ENCODE results near the gene SFPQ.
"Not testable (repeated sequence)": the region's sequence is repeated elsewhere in the genome, so short reads cannot be mapped to it uniquely, and the experiment has no call there.

SFPQ gene

GRCh38 chr1:35188578-35189392 lies 4.2 kb downstream of the SFPQ start:
- DNase-seq (ENCODE audit: low spot score) = no peak

DNA sequence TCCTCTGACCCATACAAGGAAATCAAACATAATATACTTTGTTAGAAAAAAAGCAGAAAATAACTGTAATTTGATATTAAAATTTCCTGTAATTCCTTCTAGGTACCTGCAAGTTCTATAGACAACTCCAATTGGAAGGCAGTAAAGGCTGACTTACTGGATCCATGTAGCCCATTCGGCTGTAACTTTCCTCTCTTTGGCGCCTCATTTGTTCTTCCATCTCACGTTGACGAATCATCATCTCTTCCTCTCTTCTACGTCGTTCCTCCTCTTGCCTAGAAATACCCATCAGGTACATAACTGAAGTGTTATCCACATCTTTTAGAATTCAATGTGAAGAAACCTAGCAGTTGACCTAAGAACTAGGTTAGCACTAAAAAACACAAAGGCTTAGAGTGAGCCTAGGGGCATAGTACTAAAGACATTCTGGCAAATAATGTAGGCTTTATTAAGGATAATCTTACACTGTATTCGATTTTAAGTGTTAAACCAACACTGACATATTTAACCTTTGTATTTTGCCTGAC lies 5.1 kb downstream of the SFPQ start:
- no peak for DNase-seq (ENCODE audit: low spot score)

DNA sequence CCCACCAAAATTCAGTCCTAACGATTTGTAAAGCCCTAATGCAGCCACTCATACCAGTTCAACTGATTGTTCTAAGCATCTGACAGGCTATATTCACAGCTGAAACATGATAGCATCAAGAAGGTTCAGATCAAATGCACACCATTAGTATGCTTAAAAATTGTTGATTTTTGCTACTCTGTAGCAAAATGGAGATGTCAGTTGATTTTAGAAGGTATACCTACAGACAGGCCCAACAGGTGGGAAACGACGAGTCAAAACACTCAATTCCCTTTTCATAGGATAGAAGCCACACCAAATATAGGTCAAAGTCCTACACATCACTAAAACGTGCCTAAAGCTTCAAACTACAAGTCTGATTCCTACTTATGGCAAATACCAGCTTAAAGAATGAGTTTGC lies 6.7 kb downstream of the SFPQ start:
- DNase-seq (ENCODE audit: low spot score) = no peak

DNA sequence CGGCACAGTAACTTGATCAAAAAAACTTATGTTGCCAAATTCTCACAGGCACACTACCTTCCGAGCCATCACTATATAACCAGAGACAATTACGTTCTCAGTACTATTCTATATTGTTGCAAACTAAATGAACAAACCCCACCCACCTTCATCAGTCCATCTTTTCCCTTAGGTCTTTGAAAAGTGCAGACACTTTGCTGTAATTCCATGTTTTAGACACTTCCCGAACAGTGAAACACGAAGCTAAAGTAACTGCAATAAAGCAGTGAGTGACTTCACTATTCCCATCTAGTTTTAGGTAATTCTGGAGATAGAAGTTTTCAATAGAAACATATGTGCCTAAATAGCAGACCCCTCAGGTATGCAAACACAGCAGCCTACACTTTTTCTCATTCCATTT lies 7.7 kb downstream of the SFPQ start:
- no peak for DNase-seq (ENCODE audit: low spot score)

GRCh38 chr1:35184495-35185199 lies 8.3 kb downstream of the SFPQ start:
- DNase-seq (ENCODE audit: low spot score) = no peak

- no peak for DNase-seq (ENCODE audit: low spot score)
Observed at GRCh38 chr1:35181790-35182455, 11.0 kb downstream of the SFPQ start.

DNA sequence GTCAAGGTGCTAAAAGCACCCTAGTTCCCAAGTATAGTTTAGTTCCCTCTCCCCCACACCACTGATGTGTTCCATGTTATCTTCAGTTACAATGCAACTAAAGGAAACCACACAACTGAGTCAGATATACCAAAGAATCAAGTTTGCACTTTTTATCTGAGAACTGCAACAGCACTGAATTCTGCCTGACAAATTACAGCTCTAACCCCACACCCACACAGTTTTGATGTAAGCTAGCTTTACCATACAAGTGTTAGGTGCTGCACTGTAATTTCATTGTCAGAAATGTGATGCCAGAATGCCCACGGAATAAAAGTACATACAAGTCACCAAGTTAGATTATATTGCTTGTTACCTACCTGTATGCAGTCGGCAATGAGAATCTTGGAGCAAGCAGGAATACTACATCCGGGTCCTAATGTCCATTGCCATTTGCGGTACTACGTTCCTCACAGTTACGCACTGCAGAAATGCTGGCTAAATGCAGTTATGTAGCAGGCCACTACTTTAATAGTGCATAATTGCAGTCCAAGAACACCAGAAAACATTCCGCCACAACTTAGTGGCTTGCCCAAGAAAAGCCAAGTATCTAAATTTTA lies 12.1 kb downstream of the SFPQ start:
- no peak for DNase-seq (ENCODE audit: low spot score)

DNA sequence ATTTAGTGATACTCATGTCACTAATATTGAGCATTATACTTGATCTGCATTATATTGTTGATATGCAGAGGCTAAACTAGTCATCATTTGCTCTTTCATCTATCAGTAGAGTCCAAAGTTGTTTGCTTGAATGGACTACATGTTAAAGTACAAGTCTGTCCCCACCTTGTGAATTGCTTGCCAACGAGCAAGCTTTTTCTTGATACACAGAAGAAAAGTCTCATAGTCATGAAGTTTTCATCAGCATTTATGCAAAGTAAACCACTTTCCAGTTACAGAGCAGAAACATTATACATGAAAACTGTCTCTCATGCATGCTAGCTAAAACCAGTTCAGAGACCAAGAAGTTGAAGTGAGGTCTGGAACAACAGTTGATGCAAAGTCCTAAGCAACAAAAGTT lies 13.0 kb downstream of the SFPQ start:
- DNase-seq (ENCODE audit: low spot score) = no peak

GRCh38 chr1:35178874-35179380 lies 14.0 kb downstream of the SFPQ start:
- no peak for DNase-seq (ENCODE audit: low spot score)

DNA sequence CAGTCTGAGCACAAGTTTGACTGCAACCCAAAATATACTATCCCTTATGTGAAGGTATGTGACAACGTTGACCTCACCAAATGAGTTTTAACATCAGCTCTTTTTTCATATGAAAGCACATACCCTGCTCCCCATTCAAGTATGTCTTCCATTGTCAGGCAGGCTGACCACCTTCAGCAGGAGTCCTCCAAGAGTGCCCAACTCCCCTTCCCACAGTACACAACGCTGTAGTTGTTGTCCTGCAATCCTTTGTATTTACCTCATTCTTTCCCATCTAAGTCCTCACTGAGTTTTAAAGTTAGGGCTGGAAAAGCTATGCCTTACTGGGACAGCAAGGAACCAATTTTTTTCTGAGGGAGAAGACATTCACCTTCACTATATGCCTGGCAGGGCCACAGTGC lies 14.7 kb downstream of the SFPQ start:
- DNase-seq (ENCODE audit: low spot score) = no peak

- no peak for DNase-seq (ENCODE audit: low spot score)
Observed at GRCh38 chr1:35177237-35177786, 15.6 kb downstream of the SFPQ start.

DNA sequence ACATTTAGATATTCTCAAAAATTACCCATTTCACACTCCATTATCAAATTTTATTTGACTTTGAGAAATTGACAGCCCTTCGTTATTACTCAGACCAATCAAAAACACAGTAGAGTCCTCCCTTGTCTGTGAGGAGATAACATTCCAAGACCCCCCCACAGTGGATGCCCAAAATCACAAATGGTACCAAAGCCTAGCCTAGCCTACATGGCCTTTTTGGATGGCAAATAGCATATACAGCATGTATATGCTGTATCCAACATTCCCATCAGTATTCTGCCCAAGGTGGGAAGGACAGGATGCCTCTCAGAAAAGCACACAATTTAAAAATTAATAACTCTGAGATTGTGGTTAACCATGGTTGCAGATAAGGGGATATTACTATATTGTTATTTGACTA lies 17.3 kb downstream of the SFPQ start:
- DNase-seq (ENCODE audit: low spot score) = no peak

DNA sequence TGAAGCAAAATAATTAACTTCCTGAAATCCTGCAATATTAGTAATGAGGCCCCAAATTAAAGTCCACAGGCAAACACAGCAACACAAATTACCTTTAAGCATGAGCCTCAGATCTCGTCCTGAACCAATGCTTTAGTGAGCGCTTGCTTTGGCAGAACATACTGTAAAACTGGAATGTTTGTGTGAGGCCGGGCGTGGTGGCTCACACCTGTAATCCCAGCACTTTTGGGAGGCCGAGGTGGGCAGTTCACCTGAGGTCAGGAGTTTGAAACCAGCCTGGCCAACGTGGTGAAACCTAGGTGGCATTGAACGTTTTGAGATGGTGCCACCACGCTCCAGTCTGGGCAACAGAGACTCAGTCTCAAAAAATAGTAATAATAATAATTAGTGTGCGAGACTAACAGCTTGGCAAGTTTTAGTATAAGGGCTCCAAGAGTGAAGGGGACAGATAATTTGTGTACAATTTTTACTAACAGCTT lies 17.8 kb downstream of the SFPQ start:
- DNase-seq (ENCODE audit: low spot score) = no peak

DNA sequence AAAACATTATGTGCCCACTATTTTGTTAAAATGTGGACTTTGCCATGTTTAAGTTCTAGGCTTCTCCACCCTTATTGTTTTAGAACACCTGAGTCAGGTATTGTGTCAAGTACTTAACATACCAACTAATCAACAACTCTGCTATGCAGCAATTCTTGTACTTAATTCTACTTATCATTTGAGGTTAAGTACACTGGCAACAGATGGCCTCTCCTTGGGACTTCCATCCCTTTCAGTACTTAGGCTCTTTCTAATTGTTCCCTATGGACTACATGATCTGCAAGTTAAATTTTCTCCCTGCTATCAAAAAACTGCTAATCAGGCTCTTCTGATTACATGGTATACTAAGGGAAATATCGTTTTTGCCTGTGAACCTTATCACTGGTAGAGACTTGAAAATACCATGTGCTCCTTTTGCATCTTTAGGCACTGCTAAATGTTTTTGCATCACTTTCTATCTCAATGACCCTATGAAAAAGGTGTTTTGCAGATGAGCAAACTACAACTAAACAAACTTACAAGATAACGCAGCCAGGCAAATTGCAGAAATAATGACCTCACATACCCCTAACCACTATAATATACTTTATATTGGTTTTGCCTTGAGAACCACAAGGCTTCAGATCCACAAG lies 18.9 kb downstream of the SFPQ start:
- no peak for DNase-seq (ENCODE audit: low spot score)

GRCh38 chr1:35173491-35173890 lies 19.5 kb downstream of the SFPQ start:
- no peak for DNase-seq (ENCODE audit: low spot score)

GRCh38 chr1:35172022-35172421 lies 20.9 kb downstream of the SFPQ start:
- no peak for DNase-seq (ENCODE audit: low spot score)

DNA sequence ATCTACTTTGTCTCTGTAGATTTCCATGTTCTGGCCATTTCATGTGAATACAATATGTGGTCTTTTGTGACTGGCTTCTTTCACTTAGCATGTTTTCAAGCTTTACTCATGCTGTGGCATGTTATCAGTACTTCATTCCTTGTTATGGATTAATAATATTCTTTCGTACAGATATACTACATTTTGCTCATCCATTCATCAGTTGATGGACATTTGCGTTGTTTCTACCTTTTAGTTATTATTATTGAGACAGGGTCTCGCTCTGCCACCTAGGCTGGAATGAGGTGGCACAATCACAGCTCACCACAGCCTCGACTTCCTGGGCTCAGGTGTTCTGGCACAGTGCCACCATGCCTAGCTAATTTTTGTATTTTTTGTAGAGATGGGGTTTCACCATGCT lies 21.4 kb downstream of the SFPQ start:
- no peak for DNase-seq (ENCODE audit: low spot score)

DNA sequence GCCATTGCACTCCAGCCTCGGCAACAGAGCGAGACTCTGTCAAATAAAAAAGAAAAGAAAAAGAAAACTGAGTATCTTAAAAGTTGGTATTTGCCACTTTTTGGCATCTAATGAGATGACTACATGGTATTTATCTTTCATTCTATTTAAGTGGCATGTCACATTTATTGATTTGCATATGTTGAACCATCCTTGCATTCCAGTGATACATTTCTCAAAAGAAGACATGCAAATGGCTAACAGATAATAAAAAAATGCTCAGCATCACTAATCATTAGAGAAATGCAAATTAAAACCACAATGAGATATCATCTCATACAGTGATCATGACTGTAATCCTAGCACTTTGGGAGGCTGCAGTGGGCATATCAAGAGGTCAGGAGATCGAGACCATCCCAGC lies 28.1 kb downstream of the SFPQ start:
- DNase-seq (ENCODE audit: low spot score) = no peak

GRCh38 chr1:35151220-35151619 lies 41.7 kb downstream of the SFPQ start:
- DNase-seq (ENCODE audit: low spot score) = no peak

GRCh38 chr1:35145892-35146549 lies 46.9 kb downstream of the SFPQ start:
- DNase-seq (ENCODE audit: low spot score) = not testable (repeated sequence)

Data from pons (tissue), 1 donor.